GM21381 (cell line): Measurements from ENCODE around the gene KISS1R.

Experiments used
- ATAC-seq: cut with Tn5 transposase; IDR thresholded peaks from one replicate; pipeline ENCODE4 v1.9.1; 2021; ENCODE audit warnings: mild to moderate bottlenecking, moderate library complexity; ENCODE audit not compliant: unreplicated experiment

Gene KISS1R

DNA sequence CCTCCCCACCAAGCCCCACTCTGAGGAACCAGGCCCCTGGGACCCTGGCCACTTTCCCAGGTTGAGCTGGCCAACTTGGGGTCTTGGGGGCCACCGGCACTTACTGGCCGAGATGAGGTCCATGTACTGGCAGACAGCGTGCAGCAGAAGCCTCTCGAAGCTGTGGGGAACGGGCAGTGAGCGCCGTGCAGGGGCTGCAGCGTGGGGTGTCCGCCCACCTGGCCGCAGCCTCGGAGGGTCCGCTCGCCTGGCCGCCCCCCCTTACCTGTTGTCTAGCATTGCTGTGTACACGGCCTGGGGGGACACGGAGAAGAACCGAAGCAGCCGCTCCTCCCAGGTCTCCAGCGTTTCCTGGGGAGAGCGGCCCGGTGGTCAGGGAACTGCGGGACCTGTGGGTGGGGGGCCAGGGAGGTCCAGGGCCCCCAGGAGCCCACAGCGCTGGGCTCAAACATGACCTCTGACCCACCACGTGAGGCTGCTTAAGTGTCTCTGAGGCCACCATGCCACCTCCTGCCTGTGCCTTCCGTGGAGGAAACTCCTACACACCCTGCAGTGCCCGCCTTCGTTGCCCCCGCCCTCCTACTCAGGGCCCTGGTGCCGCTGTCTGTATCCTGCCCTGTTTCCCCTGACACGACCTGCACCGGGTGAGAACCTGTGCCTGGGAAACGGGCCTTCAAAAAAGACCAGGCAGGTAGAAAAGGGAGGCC, 17.6 kb upstream of the KISS1R start:
- no peak for ATAC-seq

DNA sequence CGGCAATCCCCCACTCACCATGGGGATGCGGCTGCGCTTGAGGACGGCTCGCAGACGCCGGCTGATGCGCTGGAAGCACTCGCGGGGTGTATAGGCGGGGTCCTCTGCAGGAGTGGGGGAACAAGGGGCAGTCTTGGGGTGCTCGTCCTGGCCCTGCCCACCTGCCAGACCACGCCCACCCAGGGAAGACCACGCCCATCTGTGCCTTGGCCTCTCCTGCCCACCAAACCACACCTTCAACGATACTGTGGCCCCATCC, 17.2 kb upstream of the KISS1R start:
- ATAC-seq = no peak

DNA sequence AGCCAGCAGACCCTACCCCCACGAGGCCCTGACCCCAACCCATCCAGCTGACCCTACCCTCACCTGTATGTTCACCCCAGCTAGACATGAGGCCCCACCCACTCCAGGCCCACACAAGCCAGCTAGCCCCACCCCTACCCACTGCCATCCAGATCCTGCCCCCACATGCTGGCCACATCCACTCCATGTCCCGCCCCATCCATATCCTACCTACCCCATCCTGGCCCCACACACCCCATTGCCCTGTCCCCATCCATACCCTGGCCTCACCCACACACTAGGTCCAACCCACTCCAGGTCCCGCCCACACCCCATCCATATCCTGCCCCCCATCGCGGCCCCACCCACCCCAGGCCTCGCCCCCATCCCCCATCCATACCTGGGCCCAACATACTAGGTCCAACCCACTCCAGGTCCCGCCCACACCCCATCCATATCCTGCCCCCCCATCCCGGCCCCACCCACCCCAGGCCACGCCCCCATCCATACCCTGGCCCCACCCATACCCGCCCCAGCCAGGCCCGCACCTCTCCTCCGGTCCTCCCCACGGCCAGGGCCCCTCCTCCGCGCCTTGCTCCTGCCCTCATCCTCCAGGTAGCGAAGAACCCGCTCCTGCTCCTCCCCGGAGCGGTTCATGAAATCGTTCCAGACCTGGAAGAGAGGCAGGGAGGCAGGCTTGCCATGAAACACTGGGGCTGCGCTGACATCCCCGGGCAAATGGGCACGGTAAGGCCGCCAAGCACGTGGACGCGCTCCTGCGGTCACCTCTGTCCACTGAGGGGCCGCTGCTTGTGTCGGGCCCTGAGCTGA, 16.6 kb upstream of the KISS1R start:
- ATAC-seq = no peak

DNA sequence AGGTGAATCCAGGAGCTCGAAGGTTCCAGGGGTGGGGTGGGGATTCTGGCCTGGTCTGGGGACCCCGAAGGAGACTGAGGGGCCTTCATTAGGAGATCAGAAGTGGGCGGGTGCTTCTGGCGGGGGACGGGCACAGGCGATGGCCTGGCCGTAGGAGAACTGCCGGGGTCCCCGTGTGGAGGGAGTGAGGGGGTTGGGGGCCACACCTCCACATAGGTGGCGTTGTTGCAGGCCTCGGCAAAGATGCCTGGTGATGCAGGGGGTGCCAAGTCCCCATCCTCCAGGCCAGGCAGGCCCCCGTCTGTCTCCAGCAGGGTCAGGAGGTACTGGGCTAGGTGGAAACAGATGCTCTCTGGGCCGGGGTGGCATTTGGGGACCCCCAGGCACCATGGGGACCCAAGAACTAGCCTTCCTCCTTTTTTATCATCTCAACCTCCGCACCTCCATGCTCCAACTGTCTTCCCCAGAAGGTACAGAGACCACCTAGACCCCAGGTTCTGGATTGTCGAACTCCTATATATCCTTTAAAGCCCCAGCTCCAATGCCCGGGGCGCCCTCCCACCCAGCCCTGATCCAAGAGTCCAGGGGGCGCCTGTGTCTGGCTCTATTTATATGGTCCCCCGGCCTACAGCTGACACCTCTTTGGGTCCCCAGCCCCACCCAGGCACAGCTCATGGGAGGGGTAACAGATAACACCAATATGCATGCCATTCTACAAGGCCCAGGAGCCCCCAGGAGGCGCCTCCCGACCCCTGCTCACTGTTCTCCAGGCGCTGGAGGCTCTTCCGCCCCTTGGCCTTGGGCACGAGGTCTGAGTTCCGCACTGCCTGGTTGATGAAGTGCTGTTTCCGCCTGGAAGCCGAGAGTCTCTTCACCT, 15.7 kb upstream of the KISS1R start:
- ATAC-seq = no peak

DNA sequence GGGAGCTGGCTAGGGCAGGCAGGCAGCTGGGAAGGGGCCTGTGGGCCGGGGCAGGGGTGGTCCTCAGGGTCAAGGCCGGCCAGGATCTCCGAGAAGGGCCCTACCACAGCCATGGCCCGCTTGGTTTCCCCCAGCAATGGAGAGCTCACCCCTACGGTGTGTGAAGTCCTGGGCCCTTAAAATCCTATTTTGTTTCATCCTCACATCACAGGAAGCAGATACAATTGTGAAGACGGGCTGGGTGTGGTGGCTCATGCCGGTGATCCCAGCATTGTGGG, 15.1 kb upstream of the KISS1R start:
- ATAC-seq = no peak

DNA sequence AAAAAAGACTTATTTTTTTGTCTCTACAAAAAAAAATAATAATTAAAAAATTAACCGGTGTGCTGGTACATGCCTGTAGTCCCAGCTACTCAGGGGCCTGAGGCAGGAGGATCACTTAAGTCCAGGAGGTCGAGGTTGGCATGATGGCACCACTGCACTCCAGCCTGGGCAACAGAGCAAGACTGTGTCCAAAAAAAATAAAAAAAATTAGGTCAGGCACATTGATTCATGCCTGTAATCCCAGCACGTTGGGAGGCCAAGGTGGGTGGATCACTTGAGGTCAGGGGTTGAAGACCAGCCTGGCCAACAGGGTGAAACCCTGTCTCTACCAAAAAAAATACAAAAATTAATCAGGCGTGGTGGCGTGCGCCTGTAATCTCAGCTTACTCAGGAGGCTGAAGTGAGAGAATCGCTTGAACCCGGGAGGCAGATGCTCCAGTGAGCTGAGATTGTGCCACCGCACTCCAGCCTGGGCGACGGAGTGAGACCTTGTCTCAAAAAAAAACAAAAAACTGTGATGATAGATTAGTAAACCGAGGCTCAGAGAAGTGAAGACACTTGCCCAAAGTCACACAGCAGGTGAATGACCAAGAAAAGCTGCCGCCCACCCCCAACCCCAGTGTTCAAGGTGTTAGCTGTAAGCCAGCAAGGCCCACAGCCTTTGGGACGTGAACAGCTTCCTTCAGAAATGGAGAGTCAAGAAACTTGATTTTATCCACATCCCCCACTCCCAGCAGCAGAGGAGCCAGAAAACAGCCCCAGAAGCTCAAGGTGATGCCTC, 14.5 kb upstream of the KISS1R start:
- no peak for ATAC-seq

DNA sequence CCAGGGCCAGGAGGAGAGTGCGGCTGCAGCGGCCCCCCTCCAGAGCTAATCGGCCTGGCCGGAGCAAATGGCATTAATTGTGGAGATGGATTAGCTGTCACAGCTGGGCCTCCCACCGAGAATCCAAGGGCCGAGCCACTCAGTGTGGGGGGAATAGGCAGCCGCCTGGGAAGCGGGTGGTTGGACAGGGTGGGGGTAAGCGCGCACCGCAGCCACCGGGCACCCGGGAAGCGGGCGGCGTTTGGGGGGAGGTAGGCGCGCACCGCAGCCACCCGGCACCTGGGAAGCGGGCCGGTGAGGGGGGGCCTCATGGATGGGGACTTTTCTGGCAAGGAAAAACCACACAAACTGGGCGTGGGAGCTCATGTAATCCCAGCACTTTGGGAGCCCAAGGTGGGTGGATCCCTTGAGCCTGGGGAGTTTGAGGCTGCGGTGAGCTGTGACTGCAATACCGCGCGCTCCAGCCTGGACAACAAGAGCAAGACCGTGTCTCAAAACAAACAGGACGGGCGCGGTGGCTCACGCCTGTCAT, 13.8 kb upstream of the KISS1R start:
- ATAC-seq = no peak

DNA sequence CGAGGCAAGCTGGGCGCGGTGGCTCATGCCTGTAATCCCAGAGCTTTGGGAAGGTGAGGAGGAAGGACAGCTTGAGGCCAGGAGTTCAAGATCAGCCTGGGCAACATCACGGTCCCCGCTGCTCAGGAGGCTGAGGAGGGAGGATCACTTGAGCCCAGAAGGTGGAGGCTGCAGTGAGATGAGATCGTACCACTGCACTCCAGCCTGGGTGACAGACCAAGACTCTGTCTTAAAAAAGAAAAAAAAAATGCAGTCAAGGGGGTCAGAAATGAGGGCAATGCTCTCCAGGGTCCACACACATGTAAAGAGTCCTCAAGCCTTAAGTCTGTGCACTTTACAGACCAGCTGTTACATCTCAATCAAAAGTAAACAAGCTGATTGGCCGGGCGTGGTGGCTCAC, 12.6 kb upstream of the KISS1R start:
- ATAC-seq = no peak

DNA sequence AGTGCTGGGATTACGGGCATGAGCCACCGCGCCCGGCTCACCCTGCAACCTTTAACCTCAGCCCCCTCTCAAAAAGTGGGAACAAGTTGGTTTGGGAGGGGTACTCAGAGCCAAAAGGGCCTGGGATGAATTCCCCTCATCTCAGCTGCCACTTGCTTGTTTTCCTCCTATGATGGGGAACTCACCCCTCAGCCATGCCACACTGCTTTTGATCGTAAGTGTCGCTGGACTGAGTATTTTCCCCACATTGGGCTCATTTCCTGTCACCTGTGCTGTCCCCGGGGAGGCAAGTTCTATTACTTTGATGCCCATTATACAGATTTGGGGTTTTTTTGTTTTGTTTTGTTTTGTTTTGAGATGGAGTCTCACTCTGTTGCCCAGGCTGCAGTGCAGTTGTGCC, 10.7 kb upstream of the KISS1R start:
- no peak for ATAC-seq

DNA sequence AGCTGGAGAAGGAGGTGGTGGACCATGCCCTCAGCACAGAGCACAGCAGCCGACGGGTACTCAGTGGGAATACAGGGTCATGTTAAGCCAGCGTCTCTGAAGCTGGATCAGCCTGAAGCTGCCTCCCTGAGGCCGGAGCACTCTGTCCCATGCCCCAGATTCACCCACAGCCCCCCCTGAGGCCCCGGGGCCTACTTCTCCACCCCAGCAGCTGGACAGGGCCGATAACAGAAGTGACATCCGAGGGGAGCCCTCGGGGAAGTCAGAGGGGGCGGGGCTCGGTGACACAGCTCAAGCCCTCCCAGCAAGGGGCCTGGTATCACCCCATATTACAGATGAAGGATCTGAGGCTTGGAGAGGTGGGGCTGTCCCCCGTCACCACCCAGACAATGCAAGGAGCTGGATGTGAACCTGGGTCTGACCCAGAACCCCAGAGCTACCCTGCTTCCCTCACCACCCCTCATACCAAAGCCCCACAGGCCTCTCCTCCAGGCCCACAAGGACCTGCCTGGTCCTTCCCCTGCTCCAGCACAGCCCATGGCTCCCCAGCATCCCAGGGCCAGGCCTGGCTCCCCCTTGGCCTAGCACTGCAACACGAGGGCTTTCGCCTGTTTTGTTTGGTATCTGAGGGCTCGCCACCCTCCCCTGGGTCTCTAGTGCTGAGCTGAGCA, 9.8 kb upstream of the KISS1R start:
- no peak for ATAC-seq

DNA sequence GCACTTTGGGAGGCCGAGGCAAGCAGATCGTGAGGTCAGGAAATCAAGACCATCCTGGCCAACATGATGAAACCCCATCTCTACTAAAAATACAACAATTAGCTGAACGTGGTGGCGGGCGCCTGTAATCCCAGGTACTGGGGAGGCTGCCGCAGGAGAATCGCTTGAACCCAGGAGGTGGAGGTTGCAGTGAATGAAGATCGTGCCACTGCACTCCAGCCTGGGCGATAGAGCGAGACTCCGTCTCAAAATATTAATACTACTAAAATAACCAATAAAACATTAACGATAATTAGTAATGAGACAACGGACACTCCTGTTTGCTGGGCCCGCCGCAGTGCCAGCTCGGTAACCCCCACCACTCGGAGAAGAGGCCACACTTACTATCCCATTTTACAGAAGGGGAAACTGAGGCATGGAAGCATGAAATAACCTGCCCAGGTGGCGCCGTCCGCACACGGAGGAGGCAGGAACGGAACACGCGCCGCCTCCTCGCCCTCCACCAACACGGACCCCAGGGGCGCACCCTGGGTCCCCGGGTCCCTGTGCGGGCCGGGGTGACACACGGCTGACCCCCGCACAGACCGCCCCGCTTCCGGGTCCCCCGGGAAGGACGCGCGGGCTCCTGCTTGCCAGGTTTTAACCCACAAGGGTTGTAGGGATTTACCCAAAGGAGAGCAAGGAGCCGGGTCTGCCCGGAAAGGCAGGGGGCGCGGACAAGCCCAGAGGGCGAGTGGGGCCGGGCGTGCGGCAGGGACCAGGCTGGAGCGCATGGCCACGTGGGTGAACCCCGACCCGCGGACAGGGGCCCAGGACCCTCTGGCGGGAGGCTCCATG, 5.7 kb upstream of the KISS1R start:
- no peak for ATAC-seq

DNA sequence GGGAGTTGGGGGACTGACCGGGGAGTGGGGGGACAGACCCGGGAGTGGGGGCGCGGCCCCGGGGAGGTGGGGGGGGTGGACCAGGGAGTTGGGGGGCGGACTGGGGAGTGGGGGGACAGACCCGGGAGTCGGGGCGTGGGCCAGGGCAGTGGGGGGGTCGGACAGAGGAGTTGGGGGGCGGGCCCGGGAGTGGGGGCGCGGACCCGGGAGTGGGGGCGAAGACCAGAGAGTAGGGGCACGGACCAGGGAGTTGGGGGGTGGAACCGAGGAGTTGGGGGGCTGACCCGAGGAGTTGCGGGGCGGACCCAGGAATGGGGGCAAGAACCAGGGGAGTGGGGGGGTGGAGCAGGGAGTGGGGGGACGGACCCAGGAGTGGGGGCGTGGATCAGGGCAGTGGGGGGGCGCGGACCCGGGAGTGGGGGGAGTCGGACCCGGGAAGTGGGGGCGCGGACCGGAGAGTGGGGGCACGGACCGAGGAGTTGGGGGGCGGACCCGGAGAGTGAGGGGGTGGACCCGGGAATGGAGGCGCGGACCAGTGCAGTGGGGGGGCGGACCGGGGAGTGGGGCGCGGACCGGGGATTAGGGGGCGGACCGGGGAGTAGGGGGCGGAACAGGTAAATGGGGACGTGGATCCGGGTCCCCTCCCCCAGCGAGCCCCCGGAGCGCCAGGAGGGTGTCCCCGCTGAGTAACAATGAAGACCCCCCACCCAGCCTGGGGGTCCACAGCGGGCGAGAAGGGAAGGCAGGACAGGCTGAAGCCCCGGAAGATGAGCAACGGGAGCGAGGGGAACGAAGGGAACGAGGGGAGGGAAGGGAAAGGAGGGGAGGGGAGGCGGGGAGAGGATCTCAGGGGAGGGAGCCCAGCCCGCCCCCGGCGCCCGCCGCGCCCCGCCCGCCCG, 4.7 kb upstream of the KISS1R start:
- no peak for ATAC-seq

DNA sequence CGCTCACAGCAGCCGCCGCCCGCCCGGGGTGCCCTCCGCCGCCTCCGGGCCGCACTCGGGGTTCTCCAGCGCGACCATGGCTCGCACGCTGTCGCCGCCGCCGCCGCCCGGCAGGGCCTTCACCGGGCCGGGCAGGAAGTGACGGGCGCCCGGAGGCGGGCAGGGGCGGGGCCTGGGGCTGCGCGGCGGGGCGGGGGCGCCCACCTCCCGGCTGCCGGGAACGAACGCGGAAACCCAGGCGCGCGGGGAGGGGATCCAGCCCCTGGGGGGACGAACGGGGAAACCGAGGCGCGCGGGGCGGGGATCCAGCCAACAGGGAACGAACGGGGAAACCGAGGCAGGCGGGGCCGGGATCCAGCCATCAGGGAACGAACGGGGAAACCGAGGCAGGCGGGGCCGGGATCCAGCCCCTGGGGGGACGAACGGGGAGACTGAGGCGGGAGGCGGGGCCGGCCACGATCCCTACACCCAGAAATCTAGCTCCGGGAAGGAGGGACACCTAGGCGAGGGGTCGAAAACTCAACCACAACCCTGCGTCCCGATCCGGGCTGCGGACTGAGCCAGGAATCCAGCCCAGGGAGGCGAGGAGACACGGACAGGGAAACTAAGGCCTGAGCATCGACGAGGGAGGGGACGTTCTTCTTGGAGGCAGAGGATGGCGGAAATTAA, 3.9 kb upstream of the KISS1R start, which contains the start of gene R3HDM4:
TSS of gene R3HDM4 (minus strand) at position 140 of the 669 bp plus-strand sequence. CDS start at position 78, 62 bp downstream.
- ATAC-seq = peak; percentile 51

DNA sequence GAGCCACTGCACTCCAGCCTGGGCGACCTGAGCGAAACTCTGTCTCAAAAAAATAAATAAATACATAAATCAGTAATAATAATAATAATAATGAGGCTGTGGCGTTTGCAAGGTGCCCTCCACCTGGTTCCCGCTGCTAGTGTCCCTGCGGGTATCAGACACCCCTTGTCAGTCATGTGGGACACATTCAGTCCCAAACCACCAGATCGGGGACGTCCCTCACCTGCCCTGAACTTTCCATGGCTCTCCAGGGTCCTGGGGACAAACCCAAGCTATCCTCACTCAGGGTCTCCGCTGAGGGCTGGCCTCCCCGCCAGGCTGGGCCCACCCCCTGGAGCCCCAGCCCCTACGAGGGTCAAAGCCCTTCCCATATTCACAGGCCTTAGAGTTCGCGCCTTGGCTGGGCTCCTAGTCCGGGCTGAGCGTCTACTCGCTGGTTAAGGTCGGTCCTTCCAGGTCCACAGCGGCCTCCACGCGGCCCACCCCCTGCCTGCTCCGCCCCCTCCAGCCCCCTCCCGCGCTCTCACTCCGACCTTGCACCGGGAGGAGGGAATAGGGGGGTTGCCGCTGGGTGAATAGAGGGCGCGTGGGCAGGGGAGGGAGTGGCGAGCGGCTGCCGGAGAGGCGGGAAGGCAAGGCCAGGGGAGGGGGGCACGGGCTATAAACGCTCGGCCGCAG, 349 bp upstream of the KISS1R start:
- ATAC-seq = no peak

DNA sequence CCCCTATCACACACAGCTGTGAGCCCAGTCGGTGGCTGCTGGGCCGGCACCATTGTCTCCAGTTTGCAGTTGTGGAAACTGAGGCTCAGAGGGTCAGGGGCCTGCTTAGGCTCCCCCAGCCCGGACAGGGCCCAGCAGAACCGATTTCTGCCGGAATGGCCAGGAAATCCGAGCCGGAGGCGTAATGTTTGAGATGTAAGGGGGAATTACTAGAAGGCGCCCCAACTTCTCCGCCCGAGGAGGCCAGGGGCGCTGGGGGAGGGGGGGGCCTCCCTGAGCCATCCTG, 962 bp downstream of the KISS1R start:
- no peak for ATAC-seq

DNA sequence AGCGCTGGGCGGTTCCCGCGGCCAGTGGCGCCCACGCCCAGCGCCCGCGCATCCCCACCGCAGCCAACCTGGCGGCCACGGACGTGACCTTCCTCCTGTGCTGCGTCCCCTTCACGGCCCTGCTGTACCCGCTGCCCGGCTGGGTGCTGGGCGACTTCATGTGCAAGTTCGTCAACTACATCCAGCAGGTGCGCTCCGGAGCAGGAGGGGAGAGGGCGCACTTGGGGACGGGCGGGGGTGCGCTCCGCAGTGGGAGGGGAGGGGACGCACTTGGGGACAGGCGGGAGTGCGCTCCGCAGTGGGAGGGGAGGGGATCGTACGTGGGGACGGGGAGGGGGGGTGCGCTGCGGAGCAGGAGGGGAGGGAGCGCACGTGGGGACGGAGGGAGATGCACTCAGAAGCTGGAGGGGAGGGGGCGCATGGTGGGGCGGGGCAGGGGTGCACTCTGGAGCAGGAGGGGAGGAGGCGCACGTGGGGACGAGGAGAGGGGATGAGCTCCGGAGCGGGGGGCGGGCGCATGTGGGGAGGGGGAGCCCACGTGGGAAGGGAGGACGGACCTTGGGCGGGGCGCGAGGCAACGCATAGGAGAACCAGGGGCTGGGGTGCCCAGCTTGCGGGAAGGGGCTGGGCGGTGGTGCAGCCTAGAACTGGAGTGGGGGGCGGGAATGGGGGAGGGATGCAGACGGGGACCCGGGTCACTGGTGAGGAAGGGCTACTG, 1.5 kb downstream of the KISS1R start:
- no peak for ATAC-seq
